ENCODE data around the gene NPR1. TPM values are rescaled to one million over a fixed set of nuclear protein-coding genes. Genes with fewer than 3 reads are reported as not detected.

The NPR1 gene
- total RNA-seq, 3 donors from 2014 or later: 2.3 to 16.4 (median 6.0) TPM

DNA sequence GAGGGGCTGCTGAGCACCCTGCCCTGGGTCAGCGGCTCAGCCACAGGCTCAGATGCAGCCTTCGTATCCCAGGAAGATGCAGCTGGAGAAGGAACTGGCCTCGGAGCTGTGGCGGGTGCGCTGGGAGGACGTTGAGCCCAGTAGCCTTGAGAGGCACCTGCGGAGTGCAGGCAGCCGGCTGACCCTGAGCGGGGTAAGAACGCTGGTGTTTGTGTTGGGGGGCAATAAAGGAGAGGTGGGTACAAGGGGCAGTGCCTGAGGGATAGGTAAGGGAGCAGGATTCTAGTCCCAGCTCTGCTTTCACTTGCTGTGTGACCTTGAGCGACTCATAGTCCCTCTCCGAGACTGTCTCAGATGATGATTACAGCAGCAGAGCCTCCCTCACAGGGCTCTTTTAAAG, 6.4 kb downstream of the NPR1 start:
- Histone ChIP-seq H3K9me3 (no peaks in the 10 kb centered on the region), H3K4me1 (ENCODE audit: low read depth) (no peaks in the 10 kb centered on the region), H3K4me3 (no peak overlapping the region), H3K36me3 (ENCODE audit: low read depth) (no peaks in the 10 kb centered on the region)
- no peak for ATAC-seq
- TF ChIP-seq, protein P1, sequence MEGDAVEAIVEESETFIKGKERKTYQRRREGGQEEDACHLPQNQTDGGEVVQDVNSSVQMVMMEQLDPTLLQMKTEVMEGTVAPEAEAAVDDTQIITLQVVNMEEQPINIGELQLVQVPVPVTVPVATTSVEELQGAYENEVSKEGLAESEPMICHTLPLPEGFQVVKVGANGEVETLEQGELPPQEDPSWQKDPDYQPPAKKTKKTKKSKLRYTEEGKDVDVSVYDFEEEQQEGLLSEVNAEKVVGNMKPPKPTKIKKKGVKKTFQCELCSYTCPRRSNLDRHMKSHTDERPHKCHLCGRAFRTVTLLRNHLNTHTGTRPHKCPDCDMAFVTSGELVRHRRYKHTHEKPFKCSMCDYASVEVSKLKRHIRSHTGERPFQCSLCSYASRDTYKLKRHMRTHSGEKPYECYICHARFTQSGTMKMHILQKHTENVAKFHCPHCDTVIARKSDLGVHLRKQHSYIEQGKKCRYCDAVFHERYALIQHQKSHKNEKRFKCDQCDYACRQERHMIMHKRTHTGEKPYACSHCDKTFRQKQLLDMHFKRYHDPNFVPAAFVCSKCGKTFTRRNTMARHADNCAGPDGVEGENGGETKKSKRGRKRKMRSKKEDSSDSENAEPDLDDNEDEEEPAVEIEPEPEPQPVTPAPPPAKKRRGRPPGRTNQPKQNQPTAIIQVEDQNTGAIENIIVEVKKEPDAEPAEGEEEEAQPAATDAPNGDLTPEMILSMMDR (IDR thresholded peaks at IDR 0.05): no peak
- intact Hi-C loops (cut with DNase I, micrococcal nuclease): no loop called here
- DNase-seq: no peak

DNA sequence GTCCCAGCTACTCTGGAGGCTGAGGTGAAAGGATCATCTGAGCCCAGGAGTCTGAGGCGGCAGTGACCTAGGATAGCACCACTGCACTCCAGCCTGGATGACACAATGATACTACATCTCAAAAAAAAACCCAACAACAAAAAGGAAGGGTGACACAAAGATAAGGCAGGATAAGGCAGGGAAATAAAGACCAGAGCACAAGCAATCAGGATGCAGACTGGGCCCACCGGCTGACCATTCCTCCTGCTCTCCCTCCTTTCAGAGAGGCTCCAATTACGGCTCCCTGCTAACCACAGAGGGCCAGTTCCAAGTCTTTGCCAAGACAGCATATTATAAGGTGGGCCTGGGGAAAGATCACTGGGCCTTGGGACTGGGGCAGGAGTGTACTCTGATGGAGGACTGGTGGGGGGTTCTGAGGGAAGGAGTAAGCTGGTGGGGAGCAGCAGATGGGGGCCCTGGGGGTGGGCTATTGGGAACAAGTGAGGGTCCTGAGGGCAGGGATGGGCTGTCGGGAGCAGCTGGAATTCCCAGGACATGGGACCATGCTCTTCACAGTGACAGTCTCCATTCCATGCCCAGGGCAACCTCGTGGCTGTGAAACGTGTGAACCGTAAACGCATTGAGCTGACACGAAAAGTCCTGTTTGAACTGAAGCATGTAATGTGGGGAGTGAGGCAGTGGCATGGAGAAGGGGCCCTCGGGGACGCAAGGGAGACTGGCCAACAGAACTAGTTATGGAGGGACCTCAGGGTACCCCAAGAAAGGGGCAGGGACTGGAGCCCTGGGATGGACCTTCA, 7.3 kb downstream of the NPR1 start:
- Histone ChIP-seq H3K4me1 (ENCODE audit: low read depth) (no peaks in the 10 kb centered on the region), H3K9me3 (no peaks in the 10 kb centered on the region), H3K4me3 (no peak overlapping the region), H3K36me3 (ENCODE audit: low read depth) (no peaks in the 10 kb centered on the region)
- no peak for DNase-seq
- TF ChIP-seq, protein P1 (IDR thresholded peaks at IDR 0.05): no peak
- intact Hi-C loops (cut with DNase I, micrococcal nuclease): no loop called here
- no peak for ATAC-seq

DNA sequence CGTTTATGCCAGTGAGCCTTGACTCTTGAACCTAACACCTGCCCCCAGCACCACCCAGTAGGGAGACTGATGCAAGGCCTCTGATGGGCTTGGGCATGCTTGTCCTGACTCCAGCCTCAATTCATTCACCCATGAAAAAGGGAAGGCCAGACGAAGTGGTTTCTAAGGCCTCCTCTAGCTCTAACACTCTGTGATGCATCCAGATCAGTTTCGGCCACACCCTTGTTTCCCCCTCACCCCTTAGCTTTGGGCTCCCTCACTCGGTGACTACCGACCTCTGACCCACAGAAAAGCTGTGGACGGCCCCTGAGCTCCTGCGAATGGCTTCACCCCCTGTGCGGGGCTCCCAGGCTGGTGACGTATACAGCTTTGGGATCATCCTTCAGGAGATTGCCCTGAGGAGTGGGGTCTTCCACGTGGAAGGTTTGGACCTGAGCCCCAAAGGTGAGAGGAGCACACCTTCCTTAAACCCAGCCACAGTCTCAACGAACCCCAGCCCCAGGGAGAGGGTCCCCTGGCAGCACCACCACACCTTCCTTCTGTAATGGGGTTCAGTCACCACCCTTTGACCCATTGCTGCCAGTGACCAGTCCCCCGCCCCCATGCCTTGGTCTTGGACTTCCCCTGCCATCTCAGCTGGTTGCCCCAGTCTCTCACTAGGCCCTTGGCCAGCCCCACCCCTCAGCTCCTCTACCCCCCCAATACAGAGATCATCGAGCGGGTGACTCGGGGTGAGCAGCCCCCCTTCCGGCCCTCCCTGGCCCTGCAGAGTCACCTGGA, 9.0 kb downstream of the NPR1 start:
- no peaks in the 10 kb centered on the region for H3K4me1 ChIP-seq (ENCODE audit: low read depth)
- intact Hi-C loops (cut with DNase I, micrococcal nuclease): no loop called here
- no peaks in the 10 kb centered on the region for H3K36me3 ChIP-seq (ENCODE audit: low read depth)
- ATAC-seq (no peak), DNase-seq (no peak)
- TF ChIP-seq, protein P1 (IDR thresholded peaks at IDR 0.05): no peak
- no peak overlapping the region for H3K4me3 ChIP-seq
- no peaks in the 10 kb centered on the region for H3K9me3 ChIP-seq

DNA sequence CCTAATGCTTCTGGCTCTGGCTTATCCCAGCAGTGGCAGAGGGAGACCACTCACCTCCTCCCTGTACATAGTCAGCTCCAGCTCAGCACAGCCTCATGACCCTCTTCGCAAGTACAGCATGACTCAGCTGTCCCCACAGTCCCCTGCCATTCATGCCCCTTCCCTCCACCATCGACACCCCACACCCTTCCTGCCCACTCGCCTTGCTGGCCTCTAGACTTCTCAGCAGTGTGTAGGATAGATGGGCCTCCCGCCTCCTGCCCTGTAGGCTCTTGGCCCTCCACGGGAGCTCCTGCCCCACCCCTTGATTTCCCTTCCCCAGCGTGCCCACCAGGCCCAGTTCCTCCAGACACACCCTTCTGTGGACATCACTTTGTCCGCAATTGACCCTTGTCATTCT, 9.8 kb downstream of the NPR1 start:
- intact Hi-C loops (cut with DNase I, micrococcal nuclease): no loop called here
- TF ChIP-seq, protein P1 (IDR thresholded peaks at IDR 0.05): no peak
- H3K36me3 ChIP-seq (ENCODE audit: low read depth): no peaks in the 10 kb centered on the region
- DNase-seq (no peak), ATAC-seq (no peak)
- H3K4me3 ChIP-seq: no peak overlapping the region
- no peaks in the 10 kb centered on the region for H3K4me1 ChIP-seq (ENCODE audit: low read depth)
- no peaks in the 10 kb centered on the region for H3K9me3 ChIP-seq

DNA sequence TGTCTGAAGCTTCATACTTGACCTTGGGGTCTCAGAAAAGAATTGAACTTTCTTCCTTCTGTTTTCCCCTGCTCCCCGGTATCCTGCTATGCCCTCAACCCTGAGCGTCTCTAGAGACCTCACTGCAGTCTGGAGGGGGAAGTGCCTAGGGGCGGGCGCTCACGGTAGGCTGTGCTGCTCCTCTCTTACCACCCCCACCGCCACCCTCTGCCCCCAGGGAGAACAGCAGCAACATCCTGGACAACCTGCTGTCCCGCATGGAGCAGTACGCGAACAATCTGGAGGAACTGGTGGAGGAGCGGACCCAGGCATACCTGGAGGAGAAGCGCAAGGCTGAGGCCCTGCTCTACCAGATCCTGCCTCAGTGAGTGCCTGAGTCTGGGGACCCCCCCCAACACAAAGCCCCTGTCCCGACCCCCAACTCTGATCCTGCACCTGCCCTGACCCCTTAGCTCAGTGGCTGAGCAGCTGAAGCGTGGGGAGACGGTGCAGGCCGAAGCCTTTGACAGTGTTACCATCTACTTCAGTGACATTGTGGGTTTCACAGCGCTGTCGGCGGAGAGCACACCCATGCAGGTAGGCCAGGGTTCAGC, 10.3 kb downstream of the NPR1 start:
- Histone ChIP-seq H3K36me3 (ENCODE audit: low read depth) (no peaks in the 10 kb centered on the region), H3K9me3 (no peaks in the 10 kb centered on the region), H3K4me1 (ENCODE audit: low read depth) (no peaks in the 10 kb centered on the region), H3K4me3 (no peak overlapping the region)
- no peak for ATAC-seq
- DNase-seq: no peak
- TF ChIP-seq, protein P1 (IDR thresholded peaks at IDR 0.05): no peak
- intact Hi-C loops (cut with DNase I, micrococcal nuclease): no loop called here
